ENCODE results near the gene SPATA31C2.
"Not testable (repeated sequence)": the region's sequence is repeated elsewhere in the genome, so short reads cannot be mapped to it uniquely, and the experiment has no call there.

SPATA31C2 gene

GRCh38 chr9:88138375-88138774 lies at the start of gene SPATA31C2:
TSS of gene SPATA31C2 (minus strand) at chr9:88138475. CDS start at chr9:88138446, 29 bp downstream.
- H3K9ac ChIP-seq (ENCODE audit: low read depth, low read length, poor library complexity, severe bottlenecking); H3K9me2 ChIP-seq (replicated peaks; ENCODE audit: low read depth, low read length); H3K79me2 ChIP-seq (ENCODE audit: insufficient read depth, low read length); H3K4me3 ChIP-seq (ENCODE audit: low read length, poor library complexity, severe bottlenecking); H3K4me2 ChIP-seq (ENCODE audit: low read depth, low read length, poor library complexity, severe bottlenecking); H3K9me3 ChIP-seq (ENCODE audit: insufficient read depth, low read depth, low read length); H3F3A ChIP-seq (ENCODE audit: low read depth); H2AFZ ChIP-seq (ENCODE audit: low read length); H3K27me3 ChIP-seq (ENCODE audit: insufficient read depth, low read length, poor library complexity, severe bottlenecking); H4K20me1 ChIP-seq (ENCODE audit: insufficient read depth, low read length, poor library complexity, severe bottlenecking); H3K4me1 ChIP-seq (ENCODE audit: insufficient read depth, low read length, poor library complexity, severe bottlenecking); H3K36me3 ChIP-seq (ENCODE audit: insufficient read depth, low read length): not testable (repeated sequence)

GRCh38 chr9:88187631-88188030 lies 49.4 kb upstream of the SPATA31C2 start:
- H3K9me3 ChIP-seq (ENCODE audit: insufficient read depth, low read depth, low read length) = no peaks in the 10 kb centered on the region
- H4K20me1 ChIP-seq (ENCODE audit: insufficient read depth, low read length, poor library complexity, severe bottlenecking) = no peaks in the 10 kb centered on the region
- no peaks in the 10 kb centered on the region for H3K27me3 ChIP-seq (ENCODE audit: insufficient read depth, low read length, poor library complexity, severe bottlenecking)
- no peaks in the 10 kb centered on the region for H3K79me2 ChIP-seq (ENCODE audit: insufficient read depth, low read length)
- H3K4me1 ChIP-seq (ENCODE audit: insufficient read depth, low read length, poor library complexity, severe bottlenecking) = no peaks in the 10 kb centered on the region
- no peaks in the 10 kb centered on the region for H3K36me3 ChIP-seq (ENCODE audit: insufficient read depth, low read length)
- H3K9ac ChIP-seq (ENCODE audit: low read depth, low read length, poor library complexity, severe bottlenecking) = no peak overlapping the region
- H3K9me2 ChIP-seq (replicated peaks; ENCODE audit: low read depth, low read length) = no peaks in the 10 kb centered on the region
- no peak for TF ChIP-seq CTCF (conservative IDR thresholded peaks at IDR 0.05; ENCODE audit: low read length)
- no peak for TF ChIP-seq EZH2phosphoT487 (IDR thresholded peaks at IDR 0.05; ENCODE audit: borderline replicate concordance)
- no peaks in the 10 kb centered on the region for H3F3A ChIP-seq (ENCODE audit: low read depth)
- H2AFZ ChIP-seq (ENCODE audit: low read length) = no peak overlapping the region
- no peak overlapping the region for H3K4me2 ChIP-seq (ENCODE audit: low read depth, low read length, poor library complexity, severe bottlenecking)
- H3K4me3 ChIP-seq (ENCODE audit: low read length, poor library complexity, severe bottlenecking) = no peak overlapping the region

- H3K4me1 ChIP-seq (ENCODE audit: insufficient read depth, low read length, poor library complexity, severe bottlenecking) = no peaks in the 10 kb centered on the region
- no peaks in the 10 kb centered on the region for H3K36me3 ChIP-seq (ENCODE audit: insufficient read depth, low read length)
- H3K79me2 ChIP-seq (ENCODE audit: insufficient read depth, low read length) = no peaks in the 10 kb centered on the region
- no peak overlapping the region for H3K4me3 ChIP-seq (ENCODE audit: low read length, poor library complexity, severe bottlenecking)
- H3K4me2 ChIP-seq (ENCODE audit: low read depth, low read length, poor library complexity, severe bottlenecking) = no peak overlapping the region
- H3K9me3 ChIP-seq (ENCODE audit: insufficient read depth, low read depth, low read length) = no peaks in the 10 kb centered on the region
- H3K9me2 ChIP-seq (replicated peaks; ENCODE audit: low read depth, low read length) = no peaks in the 10 kb centered on the region
- H3K27me3 ChIP-seq (ENCODE audit: insufficient read depth, low read length, poor library complexity, severe bottlenecking) = no peaks in the 10 kb centered on the region
- no peaks in the 10 kb centered on the region for H3F3A ChIP-seq (ENCODE audit: low read depth)
- no peak for TF ChIP-seq CTCF (conservative IDR thresholded peaks at IDR 0.05; ENCODE audit: low read length)
- no peak for TF ChIP-seq EZH2phosphoT487 (IDR thresholded peaks at IDR 0.05; ENCODE audit: borderline replicate concordance)
- H3K9ac ChIP-seq (ENCODE audit: low read depth, low read length, poor library complexity, severe bottlenecking) = no peak overlapping the region
- H2AFZ ChIP-seq (ENCODE audit: low read length) = no peak overlapping the region
- H4K20me1 ChIP-seq (ENCODE audit: insufficient read depth, low read length, poor library complexity, severe bottlenecking) = no peaks in the 10 kb centered on the region
Observed at GRCh38 chr9:88186495-88187110, 48.3 kb upstream of the SPATA31C2 start.

GRCh38 chr9:88184976-88185375 lies 46.7 kb upstream of the SPATA31C2 start:
- Histone ChIP-seq H3K4me2 (ENCODE audit: low read depth, low read length, poor library complexity, severe bottlenecking) (no peak overlapping the region), H4K20me1 (ENCODE audit: insufficient read depth, low read length, poor library complexity, severe bottlenecking) (no peaks in the 10 kb centered on the region), H3K36me3 (ENCODE audit: insufficient read depth, low read length) (no peaks in the 10 kb centered on the region), H3K9me3 (ENCODE audit: insufficient read depth, low read depth, low read length) (no peaks in the 10 kb centered on the region), H3K27me3 (ENCODE audit: insufficient read depth, low read length, poor library complexity, severe bottlenecking) (no peaks in the 10 kb centered on the region), H3K4me3 (ENCODE audit: low read length, poor library complexity, severe bottlenecking) (no peak overlapping the region), H2AFZ (ENCODE audit: low read length) (no peak overlapping the region), H3F3A (ENCODE audit: low read depth) (no peaks in the 10 kb centered on the region), H3K79me2 (ENCODE audit: insufficient read depth, low read length) (no peaks in the 10 kb centered on the region), H3K9ac (ENCODE audit: low read depth, low read length, poor library complexity, severe bottlenecking) (no peak overlapping the region), H3K9me2 (replicated peaks; ENCODE audit: low read depth, low read length) (no peaks in the 10 kb centered on the region), H3K4me1 (ENCODE audit: insufficient read depth, low read length, poor library complexity, severe bottlenecking) (peaks cover under 1% of the 10 kb centered on the region)
- no peak for TF ChIP-seq CTCF (conservative IDR thresholded peaks at IDR 0.05; ENCODE audit: low read length)
- no peak for TF ChIP-seq EZH2phosphoT487 (IDR thresholded peaks at IDR 0.05; ENCODE audit: borderline replicate concordance)
